Mucosa of gallbladder (tissue), 1 donor: Measurements from ENCODE around the gene TNFRSF25. TPM values are rescaled to one million over a fixed set of nuclear protein-coding genes. Genes with fewer than 3 reads are reported as not detected.
"Not testable (repeated sequence)": the region's sequence is repeated elsewhere in the genome, so short reads cannot be mapped to it uniquely, and the experiment has no call there.

Source experiments
- DNase-seq: peaks from one replicate; pipeline ENCODE4 v3.0.0-alpha.2; 2020; ENCODE audit warnings: low spot score
- total RNA-seq: library from RNA; stranded (reverse); gene quantifications from one replicate; pipeline ENCODE4 v1.2.1, GENCODE V29; 2021
- donor health status: DM: no; HTN: no; CAD: no.

Gene TNFRSF25
- total RNA-seq, 1 donor from 2014 or later: 20.6 TPM

DNA sequence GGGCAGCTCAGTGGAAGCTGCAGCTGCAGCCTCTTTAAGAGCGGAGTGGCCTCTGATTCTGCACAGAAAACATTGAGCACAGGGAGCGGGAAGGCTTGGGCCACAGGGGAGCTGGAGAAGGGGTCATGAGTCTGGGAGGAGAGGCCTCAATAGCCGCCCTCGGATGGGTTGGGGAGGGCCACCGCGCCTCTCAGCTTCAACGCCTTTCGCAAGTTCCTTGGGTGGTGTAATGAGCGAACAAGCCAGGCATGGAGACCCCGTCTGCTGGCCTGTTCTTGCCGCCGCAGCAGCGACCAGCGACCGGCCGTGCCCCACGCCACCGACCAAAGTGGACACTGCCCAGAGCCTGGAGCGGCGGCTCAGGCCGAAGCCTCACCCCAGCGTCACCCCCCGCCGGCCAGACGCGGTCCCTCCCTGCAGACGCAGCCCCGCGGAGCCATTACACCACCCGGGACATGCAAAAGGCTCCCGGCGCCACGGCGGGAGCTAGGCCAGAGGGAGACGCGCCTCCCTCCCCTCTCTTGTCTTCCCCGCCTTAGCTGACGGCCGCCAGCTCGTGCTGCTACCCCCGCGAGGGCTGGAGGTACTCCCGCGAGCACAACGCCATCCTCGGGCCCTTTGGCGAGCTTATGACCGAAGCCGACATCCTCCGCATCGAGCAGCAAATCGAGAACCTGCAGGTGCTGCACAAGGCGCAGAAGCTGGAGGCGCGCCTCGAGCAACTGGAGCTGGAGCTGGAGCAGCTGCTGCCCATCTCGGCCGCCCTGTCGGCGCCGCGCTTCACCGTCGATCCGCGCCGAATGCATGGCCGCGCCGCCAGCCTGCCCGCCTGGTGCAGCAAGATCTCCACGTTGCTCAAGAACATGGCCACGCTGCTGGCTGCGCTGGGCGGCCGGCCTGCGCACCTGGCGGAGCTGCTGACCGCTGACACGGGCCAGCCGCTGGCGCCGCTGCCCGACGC, 11.8 kb downstream of the TNFRSF25 start:
- not testable (repeated sequence) for DNase-seq

DNA sequence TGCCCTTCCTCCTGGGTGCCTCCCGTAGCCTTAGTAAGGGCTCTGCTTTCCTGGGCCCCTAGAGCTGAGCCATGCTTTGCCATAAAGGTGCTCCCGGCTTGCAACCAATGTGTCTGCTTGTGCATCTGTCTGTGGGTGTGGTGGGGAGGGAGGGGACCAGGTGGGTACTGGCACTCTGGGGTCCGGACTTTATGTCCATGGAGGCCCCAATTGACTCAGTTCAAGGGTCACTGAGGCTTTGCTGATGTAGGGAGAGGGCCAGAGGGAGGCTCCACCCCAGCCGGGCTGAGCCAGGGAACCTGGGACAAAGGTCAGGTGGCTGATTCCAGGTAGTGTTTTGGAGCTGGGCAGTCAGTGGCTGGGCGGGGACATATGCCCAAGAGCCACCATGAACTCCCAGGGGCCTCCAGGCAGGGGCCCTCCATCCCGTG, 15.0 kb downstream of the TNFRSF25 start:
- no peak for DNase-seq

DNA sequence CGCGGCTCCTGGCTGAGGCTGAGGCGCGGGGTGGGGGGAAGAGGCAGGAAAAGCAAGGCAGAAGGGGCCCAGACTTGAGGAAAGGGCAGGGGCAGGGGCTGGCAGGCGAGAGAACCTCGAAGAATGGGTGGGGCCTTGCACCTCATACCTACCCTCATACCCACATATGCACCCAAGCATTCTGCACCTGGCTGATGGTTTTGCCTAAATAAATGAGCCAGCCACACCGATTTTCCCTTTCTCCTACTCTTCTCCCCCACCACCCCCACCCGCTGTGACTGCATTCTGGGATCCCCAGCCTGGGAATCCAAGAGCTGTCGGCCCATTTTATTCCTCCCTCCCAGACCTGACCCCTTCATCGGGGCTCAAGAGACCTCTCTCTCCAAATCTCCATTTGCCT, 15.5 kb downstream of the TNFRSF25 start:
- DNase-seq: not testable (repeated sequence)

- DNase-seq: no peak
These were observed 15.9 kb downstream of the TNFRSF25 start for GRCh38 chr1:6450005-6450450.

DNA sequence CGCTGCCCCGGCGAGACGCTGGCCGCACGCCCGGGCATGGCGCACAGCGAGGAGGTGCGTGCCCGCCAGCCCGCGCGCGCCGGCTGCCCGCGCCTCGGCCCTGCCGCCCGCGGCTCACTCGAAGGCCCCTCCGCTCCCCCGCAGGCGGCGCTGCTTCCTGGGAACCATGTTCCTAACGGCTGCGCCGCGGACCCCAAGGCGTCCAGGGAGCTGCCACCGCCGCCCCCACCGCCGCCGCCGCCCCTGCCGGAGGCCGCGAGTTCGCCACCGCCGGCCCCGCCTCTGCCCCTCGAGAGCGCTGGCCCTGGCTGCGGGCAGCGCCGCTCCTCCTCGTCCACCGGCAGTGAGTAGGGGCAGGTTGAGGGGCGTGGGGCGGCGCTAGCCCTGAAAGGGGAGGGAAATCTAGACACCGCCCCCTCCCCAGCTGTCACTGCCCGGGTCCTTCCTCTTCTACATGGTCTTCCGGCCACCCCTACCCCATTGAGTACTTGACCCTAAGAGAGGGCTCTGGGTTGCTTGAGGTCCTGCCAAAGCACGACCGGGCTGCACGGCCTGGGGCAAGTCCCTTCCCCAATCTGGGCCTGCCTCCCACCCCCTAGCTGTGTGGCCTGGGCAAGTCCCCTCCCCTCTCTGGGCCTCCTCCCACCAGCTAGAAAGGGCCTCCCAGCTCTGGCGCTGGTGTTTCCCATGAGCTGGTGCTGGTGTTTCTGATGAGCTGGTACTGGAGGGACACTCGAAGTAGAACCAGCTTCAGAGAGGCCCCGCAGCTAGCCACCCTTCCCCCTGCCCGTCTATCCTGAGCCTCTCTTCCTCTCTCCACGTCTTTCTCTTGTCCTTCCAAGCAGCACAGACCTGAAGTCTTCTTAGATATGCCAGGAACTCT, 17.0 kb downstream of the TNFRSF25 start:
- DNase-seq: no peak

DNA sequence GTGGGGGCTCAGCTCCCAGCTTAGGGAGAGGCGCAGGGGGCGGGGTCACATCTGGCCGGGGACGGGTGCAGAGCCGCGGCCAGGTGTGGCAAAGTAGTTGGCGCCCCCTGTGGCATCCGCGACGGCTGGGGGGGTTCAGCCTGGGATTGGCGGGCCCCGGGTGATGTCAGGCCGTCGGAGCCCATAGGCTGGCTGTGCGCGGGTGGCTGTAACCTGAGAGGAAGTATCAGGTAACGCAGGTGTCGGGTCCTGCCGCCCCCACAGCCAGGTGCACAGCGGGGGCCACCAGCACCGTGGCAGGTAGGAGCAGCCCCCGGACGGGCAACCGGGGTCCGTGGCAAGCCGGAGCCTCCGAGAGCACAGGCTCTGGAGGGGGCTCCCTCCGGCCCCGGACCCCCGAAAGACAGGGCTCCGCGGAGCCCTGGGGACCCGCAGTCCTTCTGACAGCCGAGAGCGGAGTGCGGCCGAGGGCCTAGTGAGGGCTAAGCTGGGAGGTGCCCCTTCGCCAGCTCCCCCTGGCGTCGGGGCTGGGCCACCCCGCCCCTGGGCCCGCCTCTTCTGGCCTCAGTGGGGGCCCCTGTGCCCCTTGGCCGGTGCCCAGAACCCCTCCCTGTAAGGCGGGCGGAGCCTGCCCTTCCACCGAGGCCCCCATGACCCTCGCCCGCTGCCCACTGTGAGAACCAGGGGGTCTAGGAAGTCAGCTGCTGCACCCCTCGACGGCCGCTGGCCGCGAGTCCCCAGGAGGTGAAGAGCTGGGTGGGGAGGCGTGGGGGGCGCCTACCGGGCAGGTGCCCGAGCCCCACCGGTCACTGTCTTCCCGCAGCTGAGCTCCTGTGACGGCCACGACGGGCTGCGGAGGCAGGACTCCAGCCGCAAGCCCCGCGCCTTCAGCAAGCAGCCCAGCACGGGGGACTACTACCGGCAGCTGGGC, 17.9 kb downstream of the TNFRSF25 start:
- no peak for DNase-seq

DNA sequence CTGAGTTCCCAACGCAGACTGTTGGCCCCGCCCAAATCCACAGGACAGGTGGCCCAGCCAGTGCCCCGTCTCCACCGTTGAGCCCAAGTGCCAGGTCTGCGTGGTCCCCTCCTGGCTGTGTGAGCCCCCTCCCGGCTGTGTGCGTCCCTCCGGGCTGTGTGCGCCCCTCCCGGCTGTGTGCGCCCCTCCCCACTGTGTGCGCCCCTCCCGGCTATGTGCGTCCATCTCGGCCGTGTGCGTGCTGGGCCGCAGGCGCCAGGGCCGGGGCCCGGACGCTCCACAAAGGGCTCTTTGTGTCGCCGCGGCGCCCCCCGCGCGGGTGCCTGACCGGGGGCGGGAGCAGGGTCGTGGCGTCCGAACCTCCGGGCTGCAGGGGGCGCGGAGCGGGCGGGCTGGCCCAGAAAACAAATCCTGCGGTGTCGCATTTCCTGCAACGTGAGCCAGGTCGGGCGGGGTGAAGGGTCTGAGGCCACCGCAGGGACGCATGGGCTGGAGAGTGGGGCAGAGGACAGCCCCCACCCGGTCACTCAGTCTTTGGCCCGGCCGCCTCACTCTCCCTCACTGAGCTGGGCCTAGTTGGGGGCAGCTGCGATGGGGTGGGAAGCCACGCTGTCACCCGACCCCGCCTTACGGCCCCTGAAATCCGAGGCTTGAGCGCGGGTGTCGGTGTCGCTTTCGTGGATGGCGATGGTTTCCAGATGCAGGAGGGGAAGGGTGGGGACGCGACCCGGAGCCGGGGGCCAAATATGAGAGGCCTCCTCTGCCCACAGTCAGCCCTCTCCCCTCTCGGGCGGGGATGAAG, 18.8 kb downstream of the TNFRSF25 start:
- no peak for DNase-seq

DNA sequence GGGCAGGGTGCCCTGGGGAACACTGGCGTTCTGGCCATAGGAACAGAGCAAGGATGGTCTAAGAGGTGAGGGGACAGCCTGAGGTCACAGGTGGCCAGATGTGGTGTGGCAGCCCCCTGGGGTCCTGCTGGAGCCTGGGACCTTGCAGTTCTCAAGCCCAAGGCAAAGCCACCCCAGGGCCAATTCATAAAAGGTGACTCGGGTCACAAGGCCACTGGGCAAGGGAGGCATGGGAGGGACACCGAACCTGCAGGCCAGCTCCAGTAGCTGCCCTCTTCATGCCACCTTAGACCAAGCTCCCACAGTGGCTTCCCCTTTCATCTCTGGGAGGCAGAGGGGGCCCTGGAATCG, 19.3 kb downstream of the TNFRSF25 start:
- no peak for DNase-seq

- DNase-seq: not testable (repeated sequence)
These were observed 20.0 kb downstream of the TNFRSF25 start for GRCh38 chr1:6445929-6446328.

- peak; percentile 52 for DNase-seq
These were observed 20.8 kb downstream of the TNFRSF25 start for GRCh38 chr1:6445062-6445763.

GRCh38 chr1:6444377-6444776, 21.6 kb downstream of the TNFRSF25 start:
- no peak for DNase-seq

DNA sequence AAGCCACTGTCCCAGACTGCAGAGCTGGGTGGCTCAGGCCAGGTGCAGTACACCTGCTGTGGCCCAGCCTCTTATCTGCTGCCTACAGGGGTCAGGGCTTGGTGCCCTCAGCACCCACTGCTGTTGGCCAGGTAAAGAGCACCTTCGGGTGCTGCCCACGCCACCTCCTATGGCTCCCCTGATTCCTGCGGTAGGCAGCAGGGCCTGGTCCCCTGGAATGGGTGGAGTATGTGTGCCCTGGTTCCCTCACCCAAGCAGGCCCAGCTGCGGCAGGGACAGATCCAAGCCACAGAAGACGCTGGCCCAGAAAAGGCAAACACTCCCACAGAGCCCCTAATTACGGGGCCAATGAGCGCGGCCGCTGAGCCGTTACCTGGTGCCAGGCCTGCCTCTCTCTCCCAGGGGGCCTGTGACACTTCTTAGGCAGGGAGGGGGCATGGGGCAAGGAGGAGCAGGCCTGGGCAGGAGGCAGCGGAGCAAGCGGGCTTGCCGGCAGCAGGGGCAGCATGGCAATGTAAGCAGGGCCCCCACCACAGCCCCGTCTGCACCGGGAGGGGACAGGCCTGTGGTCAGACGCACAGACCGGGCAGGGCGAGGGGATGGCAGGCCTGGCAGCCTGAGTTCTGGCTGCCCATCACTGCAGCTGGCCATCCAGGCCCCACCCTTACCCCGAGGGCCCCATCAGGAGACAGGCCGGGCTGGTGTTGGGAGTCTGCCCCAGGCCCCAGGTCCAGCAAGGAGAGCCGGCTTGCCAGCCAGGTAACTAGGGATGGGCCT, 22.4 kb downstream of the TNFRSF25 start:
- DNase-seq: no peak

GRCh38 chr1:6441586-6441985, 24.4 kb downstream of the TNFRSF25 start:
- no peak for DNase-seq

DNA sequence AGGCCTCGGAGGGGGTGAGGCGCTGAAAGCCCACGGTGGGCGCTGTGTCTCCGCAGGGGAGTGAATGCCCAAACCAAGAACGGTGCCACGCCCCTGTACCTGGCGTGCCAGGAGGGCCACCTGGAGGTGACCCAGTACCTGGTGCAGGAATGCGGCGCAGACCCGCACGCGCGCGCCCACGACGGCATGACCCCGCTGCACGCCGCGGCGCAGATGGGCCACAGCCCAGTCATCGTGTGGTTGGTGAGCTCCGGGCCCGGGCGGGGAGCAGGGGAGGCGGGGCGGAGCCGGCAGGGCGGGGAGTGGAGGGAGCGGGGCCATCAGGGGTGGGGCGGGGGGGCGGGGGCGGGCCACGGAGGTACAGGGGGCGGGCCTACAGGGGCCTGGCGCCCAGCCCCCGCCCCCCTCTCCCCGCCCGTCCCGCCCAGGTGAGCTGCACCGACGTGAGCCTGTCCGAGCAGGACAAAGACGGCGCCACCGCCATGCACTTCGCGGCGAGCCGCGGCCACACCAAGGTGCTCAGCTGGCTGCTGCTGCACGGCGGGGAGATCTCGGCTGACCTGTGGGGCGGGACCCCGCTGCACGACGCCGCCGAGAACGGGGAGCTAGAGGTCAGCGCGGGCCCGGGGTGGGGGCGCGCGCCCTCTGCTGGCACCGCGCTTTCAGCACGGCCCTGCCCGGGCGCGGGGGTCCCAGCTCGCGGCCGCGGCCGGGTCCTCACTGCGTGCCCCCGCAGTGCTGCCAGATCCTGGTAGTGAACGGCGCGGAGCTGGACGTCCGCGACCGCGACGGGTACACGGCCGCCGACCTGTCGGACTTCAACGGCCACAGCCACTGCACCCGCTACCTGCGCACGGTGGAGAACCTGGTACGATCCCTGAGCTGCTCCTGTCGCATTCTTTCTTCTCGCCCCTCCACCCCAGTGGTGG, 25.5 kb downstream of the TNFRSF25 start:
- no peak for DNase-seq

DNA sequence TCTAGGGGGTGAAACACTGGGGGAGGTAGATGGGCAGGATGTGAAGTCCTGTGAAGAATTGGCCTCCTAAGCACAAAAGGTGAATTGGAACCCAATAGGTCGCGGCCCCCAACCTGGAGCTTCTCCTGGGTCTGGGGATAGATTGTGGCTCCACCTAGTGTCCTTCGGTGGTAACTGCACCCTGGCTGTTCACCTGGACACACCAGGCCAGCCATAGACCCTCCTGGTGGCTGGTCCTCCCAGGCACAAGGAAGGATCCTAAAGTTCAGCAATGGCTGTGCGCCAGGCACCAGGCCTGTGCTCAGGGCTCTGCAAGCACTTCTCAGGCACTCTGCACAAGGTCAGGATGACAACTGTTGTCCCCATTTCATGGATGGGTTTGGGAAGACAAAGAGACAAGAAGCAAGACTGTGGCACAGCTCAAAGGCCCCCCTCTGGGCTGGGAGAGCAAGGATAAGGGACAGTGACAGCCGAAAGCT, 27.9 kb downstream of the TNFRSF25 start:
- DNase-seq: peak; percentile 51

DNA sequence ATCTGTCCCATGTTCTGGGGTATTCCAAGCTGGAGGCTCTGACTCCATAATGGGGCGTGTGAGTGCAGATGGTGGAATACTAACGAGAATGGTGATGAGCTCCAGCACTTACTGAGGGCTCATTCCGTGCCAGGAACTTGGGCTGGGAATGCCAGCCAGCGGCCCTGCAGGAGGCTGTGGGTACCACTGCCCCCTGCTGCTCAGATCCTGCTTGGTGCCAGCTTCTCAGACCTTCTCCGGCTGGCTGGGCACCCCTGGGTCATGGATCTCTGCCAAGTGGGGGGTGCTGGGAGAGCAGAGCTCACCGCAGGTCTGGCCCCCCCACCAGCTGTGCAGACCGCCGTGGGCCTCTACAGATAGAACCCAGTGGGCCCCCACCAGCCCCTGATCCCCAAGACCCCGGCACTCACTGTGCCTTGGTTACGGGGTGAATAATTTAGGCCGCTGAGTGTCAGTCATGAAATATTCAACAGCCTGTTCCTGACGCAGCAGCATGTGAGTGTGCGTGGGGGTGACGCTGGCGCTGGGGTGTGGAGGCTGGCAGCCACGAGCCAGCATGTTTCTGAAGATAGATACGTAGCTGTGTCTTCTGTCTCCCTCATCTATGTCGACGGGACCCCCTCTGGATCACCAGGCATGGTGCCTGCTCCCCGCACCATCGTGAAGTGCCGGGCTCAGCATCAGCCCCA, 28.8 kb downstream of the TNFRSF25 start:
- not testable (repeated sequence) for DNase-seq

DNA sequence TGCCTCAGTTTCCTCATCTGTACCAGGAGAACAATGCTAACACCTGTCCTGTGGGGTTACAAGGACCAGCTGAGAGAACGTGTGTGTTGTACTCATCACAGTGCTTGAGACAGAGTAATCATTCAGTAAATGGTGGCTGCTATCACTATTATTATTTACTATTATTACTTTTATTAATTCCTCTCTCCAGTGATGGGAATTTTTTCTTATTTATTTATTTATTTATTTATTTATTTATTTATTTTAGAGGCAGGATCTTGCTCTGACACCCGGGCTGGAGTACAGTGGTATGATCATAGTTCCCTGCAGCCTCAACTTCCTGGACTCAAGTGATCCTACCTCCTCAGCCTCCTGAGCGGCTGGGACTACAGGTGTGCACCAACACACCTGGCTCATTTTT, 29.7 kb downstream of the TNFRSF25 start:
- not testable (repeated sequence) for DNase-seq
